ENCODE measurements around the gene COL28A1. TPM values are rescaled to one million over a fixed set of nuclear protein-coding genes. Genes with fewer than 3 reads are reported as not detected.

Gene COL28A1
- total and polyA plus RNA-seq, 2 experiments from 2014 or later, result 0.31 to 0.70 TPM

GRCh38 chr7:7490003-7490402, 45.7 kb downstream of the COL28A1 start:
- Mint-ChIP-seq H3K4me1 (peaks cover 2% of the 10 kb centered on the region; the same call in 1 of the 3 replicates), H3K36me3 (ENCODE audit: low read depth) (peaks cover 4% of the 10 kb centered on the region; the same call in 2 of the 3 replicates), H3K4me3 (no peak overlapping the region), H3K27ac (no peak overlapping the region), H3K27me3 (ENCODE audit: insufficient read depth, low read depth, poor library complexity) (no peaks in the 10 kb centered on the region), H3K9me3 (peaks cover 5% of the 10 kb centered on the region; the same call in 1 of the 3 replicates)
- Histone ChIP-seq H4K20me1 (replicated peaks; ENCODE audit: insufficient read depth) (no peaks in the 10 kb centered on the region), H3K4me2 (no peak overlapping the region), H3K9me2 (ENCODE audit: insufficient read depth) (peaks cover 6% of the 10 kb centered on the region; the same call in 1 of the 2 replicates), H3K79me2 (replicated peaks; ENCODE audit: insufficient read depth) (no peaks in the 10 kb centered on the region), H3K27ac (ENCODE audit: low read depth) (no peak overlapping the region), H3K36me3 (ENCODE audit: insufficient read depth) (0 out of 2 replicates have a peak, but pooled peaks cover 4% of the 10 kb centered on the region), H3K4me1 (ENCODE audit: insufficient read depth) (no peaks in the 10 kb centered on the region), H2AFZ (no peak overlapping the region), H3K4me3 (no peak overlapping the region), H3F3A (replicated peaks; ENCODE audit: low read depth) (no peaks in the 10 kb centered on the region), H3K27me3 (ENCODE audit: insufficient read depth) (no peaks in the 10 kb centered on the region)
- ATAC-seq (no peak), DNase-seq (ENCODE audit: low spot score) (no peak)
- no peak for TF ChIP-seq STAT1 (IDR thresholded peaks at IDR 0.05; ENCODE audit: unreplicated experiment)
- TF ChIP-seq JUNB (IDR thresholded peaks at IDR 0.05; ENCODE audit: unreplicated experiment), result no peak
- TF ChIP-seq ZNF114 (CRISPR knock-in tag; IDR thresholded peaks at IDR 0.05), result no peak
- no peak for TF ChIP-seq REST (IDR thresholded peaks at IDR 0.05; ENCODE audit: unreplicated experiment)
- TF ChIP-seq CREB1 (CRISPR knock-in tag; IDR thresholded peaks at IDR 0.05; ENCODE audit: low read depth), result no peak
- TF ChIP-seq EZH2 (IDR thresholded peaks at IDR 0.05; ENCODE audit: low read depth, unreplicated experiment), result no peak

GRCh38 chr7:7489546-7489945, 46.1 kb downstream of the COL28A1 start:
- Mint-ChIP-seq H3K9me3 (peaks cover 7% of the 10 kb centered on the region; the same call in 2 of the 3 replicates), H3K36me3 (ENCODE audit: low read depth) (peaks cover 4% of the 10 kb centered on the region; the same call in 2 of the 3 replicates), H3K27ac (no peak overlapping the region), H3K4me3 (no peak overlapping the region), H3K27me3 (ENCODE audit: insufficient read depth, low read depth, poor library complexity) (no peaks in the 10 kb centered on the region), H3K4me1 (peaks cover 2% of the 10 kb centered on the region; the same call in 1 of the 3 replicates)
- Histone ChIP-seq H3K79me2 (replicated peaks; ENCODE audit: insufficient read depth) (no peaks in the 10 kb centered on the region), H3K4me2 (no peak overlapping the region), H3K4me1 (ENCODE audit: insufficient read depth) (no peaks in the 10 kb centered on the region), H3K27me3 (ENCODE audit: insufficient read depth) (no peaks in the 10 kb centered on the region), H3K27ac (ENCODE audit: low read depth) (no peak overlapping the region), H4K20me1 (replicated peaks; ENCODE audit: insufficient read depth) (no peaks in the 10 kb centered on the region), H3K4me3 (no peak overlapping the region), H3F3A (replicated peaks; ENCODE audit: low read depth) (no peaks in the 10 kb centered on the region), H2AFZ (no peak overlapping the region), H3K36me3 (ENCODE audit: insufficient read depth) (0 out of 2 replicates have a peak, but pooled peaks cover 4% of the 10 kb centered on the region), H3K9me2 (ENCODE audit: insufficient read depth) (peaks cover 6% of the 10 kb centered on the region; the same call in 1 of the 2 replicates)
- no peak for DNase-seq (ENCODE audit: low spot score)
- no peak for ATAC-seq
- no peak for TF ChIP-seq POLR2AphosphoS5 (IDR thresholded peaks at IDR 0.05; ENCODE audit: low read depth)
- TF ChIP-seq ZNF331 (CRISPR knock-in tag; IDR thresholded peaks at IDR 0.05; ENCODE audit: low read depth), result no peak
- TF ChIP-seq JUNB (IDR thresholded peaks at IDR 0.05; ENCODE audit: unreplicated experiment), result no peak
- TF ChIP-seq ZNF114 (CRISPR knock-in tag; IDR thresholded peaks at IDR 0.05), result no peak
- no peak for TF ChIP-seq CREB1 (CRISPR knock-in tag; IDR thresholded peaks at IDR 0.05; ENCODE audit: low read depth)
- no peak for TF ChIP-seq ZNF462 (CRISPR knock-in tag; IDR thresholded peaks at IDR 0.05)
- no peak for TF ChIP-seq EZH2 (IDR thresholded peaks at IDR 0.05; ENCODE audit: low read depth, unreplicated experiment)
- no peak for TF ChIP-seq ETS1 (IDR thresholded peaks at IDR 0.05)
